ENCODE results near the gene CD109.
"Not testable (repeated sequence)": the region's sequence is repeated elsewhere in the genome, so short reads cannot be mapped to it uniquely, and the experiment has no call there.

The CD109 gene

DNA sequence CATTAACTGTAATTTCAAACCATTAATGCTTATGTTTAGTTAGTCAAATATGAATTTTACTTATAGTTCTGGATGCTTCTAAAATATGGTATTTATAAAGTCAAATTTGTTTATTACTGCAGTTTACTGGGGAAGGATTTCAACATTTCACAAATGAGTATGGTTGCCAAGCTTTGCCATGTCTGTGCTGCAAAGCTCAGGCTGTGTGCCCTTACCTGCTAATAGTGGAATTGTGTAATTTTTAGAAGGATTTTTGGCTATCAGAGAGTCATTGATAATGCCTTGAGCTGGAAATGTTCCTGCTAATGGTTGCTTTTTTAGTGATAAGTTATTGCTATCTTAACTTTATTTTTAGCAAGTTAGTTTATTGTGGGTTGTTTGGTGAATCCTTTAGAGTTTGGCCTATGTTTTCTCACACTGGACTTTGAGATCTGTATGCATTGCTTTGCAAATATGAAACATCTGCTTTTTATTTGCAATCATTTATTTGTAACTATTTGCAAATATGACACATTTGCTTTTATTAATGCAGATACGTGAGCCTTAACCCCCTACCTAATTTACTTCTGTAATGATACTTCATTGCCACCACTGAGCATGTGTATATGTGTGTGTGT is 105.8 kb downstream of the CD109 start:
- no peak overlapping the region for H3K4me3 ChIP-seq (ENCODE audit: low read depth, low read length)
- H3K18ac ChIP-seq (ENCODE audit: low read length): no peak overlapping the region
- no peak overlapping the region for H3K4me2 ChIP-seq (ENCODE audit: low read length)
- no CpG with 5 or more reads among the region's 1 CpG for WGBS (ENCODE audit: extremely low coverage, insufficient coverage, insufficient read length)
- no peak overlapping the region for H3K23ac ChIP-seq (ENCODE audit: low read length)
- H3K27ac ChIP-seq (ENCODE audit: low read depth, low read length): no peak overlapping the region
- H3K36me3 ChIP-seq (ENCODE audit: control insufficient read depth in 1 of 2, insufficient read depth in 2 of 2, low read length in 2 of 2): no peaks in the 10 kb centered on the region
- no peak overlapping the region for H4K12ac ChIP-seq (ENCODE audit: low read depth, low read length)
- no peak overlapping the region for H3K14ac ChIP-seq (ENCODE audit: low read length)
- no peaks in the 10 kb centered on the region for H3K79me2 ChIP-seq (ENCODE audit: control insufficient read depth, insufficient read depth, low read length, poor library complexity)
- no peak overlapping the region for H3K4ac ChIP-seq (ENCODE audit: low read depth, low read length)
- DNase-seq: no peak
- H4K91ac ChIP-seq (ENCODE audit: low read depth, low read length): no peak overlapping the region
- H2AK5ac ChIP-seq (ENCODE audit: low read length): no peak overlapping the region
- no peak overlapping the region for H3K9ac ChIP-seq (ENCODE audit: low read length)
- no peak overlapping the region for H2AFZ ChIP-seq (ENCODE audit: insufficient read depth, low read length, poor library complexity)
- H4K8ac ChIP-seq (ENCODE audit: low read depth, low read length): no peak overlapping the region
- H2BK5ac ChIP-seq (ENCODE audit: low read depth, low read length, poor library complexity): no peak overlapping the region
- H2BK120ac ChIP-seq (ENCODE audit: insufficient read depth, low read length, poor library complexity): no peak overlapping the region
- H2BK12ac ChIP-seq (ENCODE audit: low read length): no peak overlapping the region
- H3K9me3 ChIP-seq (ENCODE audit: insufficient read depth, low read depth, low read length): no peaks in the 10 kb centered on the region
- H3K4me1 ChIP-seq (ENCODE audit: control insufficient read depth in 1 of 2, insufficient read depth in 2 of 2, low read length in 2 of 2): no peaks in the 10 kb centered on the region
- no peaks in the 10 kb centered on the region for H3K27me3 ChIP-seq (ENCODE audit: insufficient read depth, low read length)
- no peaks in the 10 kb centered on the region for H3K79me1 ChIP-seq (ENCODE audit: low read length)

DNA sequence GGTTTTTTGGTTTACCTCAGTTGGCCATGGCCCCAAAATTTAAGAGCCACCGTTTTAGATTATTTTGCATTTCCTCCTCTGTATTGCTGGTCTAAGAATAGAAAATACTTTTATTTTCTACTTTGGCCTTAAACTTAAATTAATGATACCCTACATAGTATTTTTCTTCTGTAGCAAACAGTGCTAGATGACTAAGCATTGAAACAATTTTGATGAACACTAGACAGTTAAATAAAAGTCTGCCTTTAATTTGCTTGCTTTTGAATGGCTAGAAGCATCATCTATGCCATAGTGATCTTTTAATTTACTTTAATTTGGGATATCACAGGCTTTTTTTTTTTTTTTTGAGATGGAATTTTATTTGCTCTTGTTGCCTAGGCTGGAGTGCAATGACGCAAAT is 106.4 kb downstream of the CD109 start:
- Histone ChIP-seq H2BK12ac (ENCODE audit: low read length) (no peak overlapping the region), H2BK120ac (ENCODE audit: insufficient read depth, low read length, poor library complexity) (no peak overlapping the region), H3K4me3 (ENCODE audit: low read depth, low read length) (no peak overlapping the region), H3K27ac (ENCODE audit: low read depth, low read length) (no peak overlapping the region), H3K23ac (ENCODE audit: low read length) (no peak overlapping the region), H4K91ac (ENCODE audit: low read depth, low read length) (no peak overlapping the region), H3K9me3 (ENCODE audit: insufficient read depth, low read depth, low read length) (no peaks in the 10 kb centered on the region), H3K36me3 (ENCODE audit: control insufficient read depth in 1 of 2, insufficient read depth in 2 of 2, low read length in 2 of 2) (no peaks in the 10 kb centered on the region), H2BK5ac (ENCODE audit: low read depth, low read length, poor library complexity) (no peak overlapping the region), H2AK5ac (ENCODE audit: low read length) (no peak overlapping the region), H3K9ac (ENCODE audit: low read length) (no peak overlapping the region), H3K4me1 (ENCODE audit: control insufficient read depth in 1 of 2, insufficient read depth in 2 of 2, low read length in 2 of 2) (no peaks in the 10 kb centered on the region), H3K4me2 (ENCODE audit: low read length) (no peak overlapping the region), H3K79me1 (ENCODE audit: low read length) (no peaks in the 10 kb centered on the region), H3K4ac (ENCODE audit: low read depth, low read length) (no peak overlapping the region), H3K27me3 (ENCODE audit: insufficient read depth, low read length) (no peaks in the 10 kb centered on the region), H3K79me2 (ENCODE audit: control insufficient read depth, insufficient read depth, low read length, poor library complexity) (no peaks in the 10 kb centered on the region), H3K14ac (ENCODE audit: low read length) (no peak overlapping the region), H2AFZ (ENCODE audit: insufficient read depth, low read length, poor library complexity) (no peak overlapping the region), H4K12ac (ENCODE audit: low read depth, low read length) (no peak overlapping the region), H4K8ac (ENCODE audit: low read depth, low read length) (no peak overlapping the region), H3K18ac (ENCODE audit: low read length) (no peak overlapping the region)
- no CpG with 5 or more reads among the region's 2 CpGs for WGBS (ENCODE audit: extremely low coverage, insufficient coverage, insufficient read length)
- no peak for DNase-seq

DNA sequence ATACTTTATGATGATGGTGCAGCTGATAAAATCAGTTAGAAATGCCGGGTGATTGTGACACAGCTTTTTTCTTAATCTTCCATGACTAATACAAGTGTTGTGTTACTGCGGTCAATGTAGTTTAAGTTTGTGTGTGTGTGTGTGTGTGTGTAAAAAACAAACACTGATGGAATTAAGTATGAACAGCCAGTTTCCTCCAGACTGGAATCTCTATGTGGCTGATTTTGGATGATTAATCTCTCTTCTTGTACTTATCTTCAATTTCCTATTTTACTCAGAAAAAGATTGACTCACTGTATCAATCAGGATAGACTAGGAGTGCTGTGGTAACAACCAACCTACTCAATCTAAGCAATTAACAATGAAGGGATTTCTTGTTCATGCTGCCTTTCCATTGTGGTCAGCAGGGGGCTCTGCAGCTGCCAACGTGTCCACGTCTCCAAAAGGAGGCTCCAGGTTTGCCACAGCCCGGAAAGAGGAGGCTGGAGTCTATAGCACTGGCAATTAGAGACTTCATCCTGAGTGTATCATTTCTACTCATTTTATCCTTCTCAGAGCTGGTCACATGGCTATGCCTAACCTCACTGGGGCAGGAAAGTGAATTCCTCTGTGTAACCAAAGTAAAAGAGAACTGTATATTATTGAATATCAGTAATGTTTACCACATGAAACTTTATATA is 107.7 kb downstream of the CD109 start:
- Histone ChIP-seq H2AFZ (ENCODE audit: insufficient read depth, low read length, poor library complexity) (no peak overlapping the region), H3K27me3 (ENCODE audit: insufficient read depth, low read length) (no peaks in the 10 kb centered on the region), H3K27ac (ENCODE audit: low read depth, low read length) (no peak overlapping the region), H3K4ac (ENCODE audit: low read depth, low read length) (no peak overlapping the region), H3K4me2 (ENCODE audit: low read length) (no peak overlapping the region), H3K9ac (ENCODE audit: low read length) (no peak overlapping the region), H3K9me3 (ENCODE audit: insufficient read depth, low read depth, low read length) (no peaks in the 10 kb centered on the region), H3K36me3 (ENCODE audit: control insufficient read depth in 1 of 2, insufficient read depth in 2 of 2, low read length in 2 of 2) (no peaks in the 10 kb centered on the region), H3K79me2 (ENCODE audit: control insufficient read depth, insufficient read depth, low read length, poor library complexity) (no peaks in the 10 kb centered on the region), H2BK5ac (ENCODE audit: low read depth, low read length, poor library complexity) (no peak overlapping the region), H2BK120ac (ENCODE audit: insufficient read depth, low read length, poor library complexity) (no peak overlapping the region), H3K4me1 (ENCODE audit: control insufficient read depth in 1 of 2, insufficient read depth in 2 of 2, low read length in 2 of 2) (no peaks in the 10 kb centered on the region), H3K4me3 (ENCODE audit: low read depth, low read length) (no peak overlapping the region), H4K91ac (ENCODE audit: low read depth, low read length) (no peak overlapping the region), H3K79me1 (ENCODE audit: low read length) (no peaks in the 10 kb centered on the region), H2AK5ac (ENCODE audit: low read length) (no peak overlapping the region), H4K12ac (ENCODE audit: low read depth, low read length) (no peak overlapping the region), H3K14ac (ENCODE audit: low read length) (no peak overlapping the region), H3K23ac (ENCODE audit: low read length) (no peak overlapping the region), H4K8ac (ENCODE audit: low read depth, low read length) (no peak overlapping the region), H2BK12ac (ENCODE audit: low read length) (no peak overlapping the region), H3K18ac (ENCODE audit: low read length) (no peak overlapping the region)
- peak; percentile 74 to 87 for DNase-seq
- no CpG with 5 or more reads among the region's 5 CpGs for WGBS (ENCODE audit: extremely low coverage, insufficient coverage, insufficient read length)

DNA sequence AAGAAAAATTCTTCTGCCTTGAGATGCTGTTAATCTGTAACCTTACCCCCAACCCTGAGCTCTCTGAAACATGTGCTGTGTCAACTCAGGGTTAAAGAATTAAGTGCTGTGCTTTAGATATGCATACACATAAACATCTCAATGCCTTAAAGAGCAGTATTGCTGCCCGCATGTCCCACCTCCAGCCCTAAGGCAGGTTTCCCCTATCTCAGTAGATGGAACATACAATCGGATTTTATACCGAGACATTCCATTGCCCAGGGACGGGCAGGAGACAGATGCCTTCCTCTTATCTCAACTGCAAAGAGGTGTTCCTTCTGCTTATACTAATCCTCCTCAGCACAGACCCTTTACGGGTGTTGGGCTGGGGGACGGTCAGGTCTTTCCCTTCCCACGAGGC is 109.2 kb downstream of the CD109 start:
- H2BK120ac ChIP-seq (ENCODE audit: insufficient read depth, low read length, poor library complexity); H3K27me3 ChIP-seq (ENCODE audit: insufficient read depth, low read length); H2AK5ac ChIP-seq (ENCODE audit: low read length); H3K36me3 ChIP-seq (ENCODE audit: control insufficient read depth in 1 of 2, insufficient read depth in 2 of 2, low read length in 2 of 2); H3K9me3 ChIP-seq (ENCODE audit: insufficient read depth, low read depth, low read length); H2AFZ ChIP-seq (ENCODE audit: insufficient read depth, low read length, poor library complexity); H3K79me1 ChIP-seq (ENCODE audit: low read length); H4K8ac ChIP-seq (ENCODE audit: low read depth, low read length); H3K23ac ChIP-seq (ENCODE audit: low read length); H4K91ac ChIP-seq (ENCODE audit: low read depth, low read length); H4K12ac ChIP-seq (ENCODE audit: low read depth, low read length); H3K4ac ChIP-seq (ENCODE audit: low read depth, low read length); H2BK12ac ChIP-seq (ENCODE audit: low read length); H3K4me2 ChIP-seq (ENCODE audit: low read length); H3K14ac ChIP-seq (ENCODE audit: low read length); H3K4me3 ChIP-seq (ENCODE audit: low read depth, low read length); H2BK5ac ChIP-seq (ENCODE audit: low read depth, low read length, poor library complexity); H3K9ac ChIP-seq (ENCODE audit: low read length); H3K27ac ChIP-seq (ENCODE audit: low read depth, low read length); H3K79me2 ChIP-seq (ENCODE audit: control insufficient read depth, insufficient read depth, low read length, poor library complexity); H3K4me1 ChIP-seq (ENCODE audit: control insufficient read depth in 1 of 2, insufficient read depth in 2 of 2, low read length in 2 of 2); H3K18ac ChIP-seq (ENCODE audit: low read length): not testable (repeated sequence)
- DNase-seq: peak; percentile 57 to 77
- no CpG with 5 or more reads among the region's 7 CpGs for WGBS (ENCODE audit: extremely low coverage, insufficient coverage, insufficient read length)
